HG03060 (cell line): ENCODE measurements around the gene DMAP1.

Experiments
- ATAC-seq: cut with Tn5 transposase; IDR thresholded peaks from one replicate; pipeline ENCODE4 v1.9.1; 2021; ENCODE audit warnings: low read depth, moderate number of reproducible peaks; ENCODE audit not compliant: unreplicated experiment

Gene DMAP1

DNA sequence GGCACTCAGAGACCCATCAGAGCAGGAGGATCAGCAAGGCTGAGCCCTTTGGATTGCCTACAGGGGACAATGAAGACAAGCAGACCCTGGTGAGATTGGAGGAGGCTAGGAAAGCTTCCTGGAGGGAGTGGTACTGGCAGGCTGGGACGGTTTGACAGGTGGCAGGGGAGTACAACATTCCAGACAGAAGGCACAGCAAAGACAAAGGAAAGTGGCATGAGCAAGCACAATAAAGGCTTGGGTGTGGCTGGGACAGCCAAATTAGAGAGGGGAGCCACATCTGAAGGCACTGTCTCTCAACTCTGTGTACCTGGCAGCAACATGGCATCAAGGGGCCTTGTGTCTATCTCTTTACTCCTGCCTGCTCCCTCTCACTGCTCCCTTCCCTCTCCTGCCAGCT is 38.2 kb downstream of the DMAP1 start:
- no peak for ATAC-seq

DNA sequence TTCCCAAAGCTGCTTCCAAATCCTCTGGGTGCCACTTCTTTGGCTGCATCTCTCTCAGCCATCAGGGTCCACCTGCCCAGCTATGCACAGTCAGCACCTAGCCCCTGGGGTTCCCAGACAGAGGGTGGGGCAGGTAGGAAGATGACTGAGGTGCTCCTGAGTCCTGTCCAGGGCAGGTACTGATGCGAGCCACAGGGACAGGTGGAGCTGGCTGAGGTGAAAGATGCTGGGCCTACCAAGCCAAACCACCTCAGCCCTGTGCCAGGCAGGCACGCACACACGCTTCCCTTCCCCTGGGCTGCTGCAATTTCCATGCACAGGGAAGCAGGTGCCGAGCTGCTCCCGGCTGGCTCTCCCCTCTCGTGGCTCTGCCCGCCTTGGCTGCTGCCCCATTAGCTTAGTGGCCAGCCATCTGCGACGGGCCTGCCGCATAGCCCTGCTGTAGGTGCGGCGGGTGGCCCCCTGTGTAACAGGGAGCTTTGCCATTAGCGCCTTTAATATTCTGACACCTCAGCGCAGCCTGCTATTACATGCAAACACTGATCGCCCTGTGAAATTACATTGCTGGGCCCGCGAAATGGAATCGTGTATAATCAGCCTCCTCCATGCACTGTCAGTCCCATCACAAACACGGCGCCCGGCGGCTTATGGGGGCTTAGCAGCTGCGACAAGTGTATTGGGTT is 38.9 kb downstream of the DMAP1 start:
- no peak for ATAC-seq

DNA sequence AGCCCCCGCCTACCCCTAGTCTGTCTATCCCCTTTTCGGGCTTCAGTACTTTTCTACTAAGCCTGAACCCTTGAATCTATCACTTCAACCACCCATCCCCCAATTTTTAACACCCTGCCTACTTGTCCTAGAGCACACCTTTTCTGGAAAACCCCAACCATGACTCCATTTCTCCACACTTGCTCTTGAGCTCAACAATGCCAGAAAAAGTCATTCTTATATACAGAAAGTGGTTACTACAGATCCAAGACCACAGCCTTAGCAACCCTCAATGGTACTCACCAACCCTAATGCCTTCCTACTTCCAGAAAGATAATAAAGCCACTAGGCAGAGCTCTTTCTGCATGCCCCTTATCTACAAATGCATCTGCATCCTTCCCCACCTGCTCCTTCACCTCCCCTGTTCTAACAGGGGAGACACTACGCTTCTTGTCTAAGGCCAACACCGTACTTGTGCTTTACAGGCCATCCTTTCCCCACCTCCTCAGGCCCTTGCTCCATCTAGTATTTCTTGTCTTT is 41.2 kb downstream of the DMAP1 start:
- no peak for ATAC-seq

DNA sequence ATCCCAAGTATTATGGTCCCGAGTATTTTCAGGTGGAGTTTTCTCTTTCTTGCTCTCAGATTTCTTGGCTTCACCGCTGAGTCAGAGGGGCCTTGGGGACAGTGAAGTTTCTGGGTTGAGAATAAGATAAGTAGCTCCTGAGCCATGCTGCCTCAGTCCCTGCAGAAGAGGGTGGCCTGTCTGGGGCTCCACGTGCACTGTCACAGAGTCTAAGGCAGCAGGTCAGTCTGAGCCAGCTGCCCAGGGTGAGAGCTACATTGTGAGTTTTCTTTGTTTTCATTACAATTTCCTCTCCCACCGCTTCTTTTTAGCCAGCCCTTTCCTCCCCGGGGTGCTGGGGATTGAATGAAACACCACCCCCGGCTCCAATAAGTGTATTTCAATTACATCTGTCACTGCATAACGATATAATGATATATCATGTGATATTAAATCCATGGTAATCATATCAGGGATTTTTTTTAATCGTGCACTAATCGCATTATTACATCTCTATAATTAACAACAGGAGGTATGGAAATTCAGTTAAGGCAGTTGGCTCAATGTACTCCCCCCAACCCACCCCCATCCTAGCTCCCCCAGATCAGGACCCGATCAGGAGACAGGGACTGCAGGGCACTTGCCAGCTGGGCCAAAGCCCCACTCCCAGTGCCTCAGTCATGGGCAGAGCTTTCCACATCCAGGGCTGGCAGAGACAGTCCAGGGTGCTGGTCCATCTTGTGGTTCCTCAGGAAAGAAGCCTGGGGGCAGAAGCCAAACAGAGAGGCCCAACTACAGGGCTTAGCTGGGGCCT is 43.7 kb downstream of the DMAP1 start:
- no peak for ATAC-seq

DNA sequence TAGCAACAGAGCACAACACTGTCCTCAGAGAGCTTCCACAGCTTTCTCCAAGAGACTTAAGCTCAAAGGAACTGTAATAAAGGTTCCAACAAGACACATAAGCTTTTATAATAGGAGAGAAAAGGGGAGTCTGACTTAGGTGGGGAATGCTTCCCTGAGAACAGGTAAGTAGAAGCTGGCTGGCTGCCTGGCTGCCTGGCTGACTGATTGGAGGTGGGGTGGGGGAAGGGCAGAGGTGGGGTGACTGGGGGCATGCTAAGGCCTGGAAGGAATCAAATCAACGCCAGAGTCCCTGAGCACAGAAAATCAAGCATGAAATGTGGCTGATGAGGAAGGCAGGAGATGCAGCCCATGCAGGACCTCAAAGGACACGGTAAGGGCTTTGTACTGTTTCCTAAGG is 45.8 kb downstream of the DMAP1 start:
- no peak for ATAC-seq

DNA sequence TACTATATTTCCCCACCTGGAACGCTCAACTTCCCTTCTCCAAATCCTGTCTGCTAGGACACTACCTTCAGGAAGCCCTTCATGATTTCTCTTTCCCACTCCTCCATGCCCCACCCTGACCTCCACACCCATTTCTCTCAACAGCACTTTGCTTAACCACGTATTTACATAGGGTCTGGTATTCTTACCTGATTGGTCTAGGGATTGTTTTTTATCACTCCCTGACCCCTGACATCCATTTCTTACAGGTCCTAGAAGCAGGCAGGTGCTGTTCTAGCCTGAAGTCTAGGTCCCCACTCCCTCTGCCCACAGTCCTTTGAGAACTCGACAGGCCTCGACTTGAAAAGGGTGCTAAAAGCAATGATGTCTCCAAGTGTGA is 47.5 kb downstream of the DMAP1 start:
- no peak for ATAC-seq

DNA sequence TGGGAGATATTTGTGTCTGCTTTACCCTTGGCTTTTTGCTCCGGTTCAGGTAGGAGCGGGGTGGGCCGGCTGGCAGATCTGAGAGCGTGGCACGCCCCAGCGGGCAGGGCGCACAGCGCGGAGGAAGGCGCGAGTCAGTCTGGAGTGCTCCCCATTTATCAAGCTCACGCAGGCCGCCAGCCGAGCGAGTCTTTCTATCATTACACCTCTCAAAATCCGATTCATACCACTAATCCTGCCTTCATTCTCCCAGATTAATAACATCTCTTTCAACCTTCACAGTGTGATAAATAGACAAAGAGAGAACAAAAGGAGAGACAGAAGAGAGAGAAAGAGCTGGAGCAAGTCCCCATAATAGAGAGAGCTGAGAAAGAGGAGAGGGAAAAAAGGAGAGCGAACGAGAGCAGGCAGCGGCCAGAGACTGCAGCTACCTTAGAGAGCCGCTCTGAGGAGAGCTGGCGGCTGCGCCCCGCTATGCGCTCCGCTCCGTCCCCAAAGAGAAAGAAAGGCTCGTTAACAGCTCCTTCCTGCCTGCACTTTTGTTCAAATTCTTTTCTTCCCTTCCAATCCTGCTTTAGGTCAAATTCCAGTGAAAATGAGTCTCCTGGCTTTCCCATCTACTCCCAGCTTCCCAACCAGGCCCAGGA is 48.0 kb downstream of the DMAP1 start:
- no peak for ATAC-seq

DNA sequence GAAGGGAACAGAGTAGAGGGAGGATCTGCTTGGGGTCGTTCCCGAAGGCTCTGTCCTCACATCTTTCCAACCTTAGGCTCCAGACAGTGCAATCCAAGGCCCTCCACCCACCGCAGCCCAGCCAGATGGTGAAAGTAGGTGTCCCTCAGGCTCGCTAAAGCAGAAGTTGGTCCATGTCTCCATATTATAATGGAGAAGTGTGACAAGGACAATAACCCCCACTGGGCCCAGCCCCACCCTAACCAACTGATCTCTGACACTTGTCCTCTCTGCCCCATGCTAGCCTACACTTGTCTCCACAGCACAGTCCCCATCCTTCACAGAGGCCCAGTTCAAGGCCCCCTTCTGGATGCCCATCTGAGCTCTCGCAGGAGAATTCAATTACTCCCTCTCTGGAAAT is 48.7 kb downstream of the DMAP1 start:
- no peak for ATAC-seq

DNA sequence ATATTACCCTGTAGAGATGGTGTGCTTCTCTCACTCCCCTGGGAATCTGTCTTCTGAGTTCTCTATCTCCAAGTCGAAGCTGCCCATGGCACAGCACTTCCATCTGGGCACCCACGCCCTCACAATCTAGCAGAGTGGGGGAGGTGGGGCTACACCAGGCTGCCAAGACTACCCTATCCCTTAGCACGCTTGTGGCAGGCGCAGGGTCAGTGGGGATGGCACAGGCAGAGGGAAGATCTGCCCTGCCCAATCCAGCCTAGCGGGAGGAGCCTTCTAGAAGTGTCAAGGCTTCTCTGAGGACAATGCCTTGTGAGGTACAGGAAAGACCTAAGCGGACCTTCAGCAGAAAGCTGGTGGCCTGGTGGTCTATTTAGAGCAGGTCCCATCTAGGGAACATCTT is 49.1 kb downstream of the DMAP1 start:
- ATAC-seq = no peak

DNA sequence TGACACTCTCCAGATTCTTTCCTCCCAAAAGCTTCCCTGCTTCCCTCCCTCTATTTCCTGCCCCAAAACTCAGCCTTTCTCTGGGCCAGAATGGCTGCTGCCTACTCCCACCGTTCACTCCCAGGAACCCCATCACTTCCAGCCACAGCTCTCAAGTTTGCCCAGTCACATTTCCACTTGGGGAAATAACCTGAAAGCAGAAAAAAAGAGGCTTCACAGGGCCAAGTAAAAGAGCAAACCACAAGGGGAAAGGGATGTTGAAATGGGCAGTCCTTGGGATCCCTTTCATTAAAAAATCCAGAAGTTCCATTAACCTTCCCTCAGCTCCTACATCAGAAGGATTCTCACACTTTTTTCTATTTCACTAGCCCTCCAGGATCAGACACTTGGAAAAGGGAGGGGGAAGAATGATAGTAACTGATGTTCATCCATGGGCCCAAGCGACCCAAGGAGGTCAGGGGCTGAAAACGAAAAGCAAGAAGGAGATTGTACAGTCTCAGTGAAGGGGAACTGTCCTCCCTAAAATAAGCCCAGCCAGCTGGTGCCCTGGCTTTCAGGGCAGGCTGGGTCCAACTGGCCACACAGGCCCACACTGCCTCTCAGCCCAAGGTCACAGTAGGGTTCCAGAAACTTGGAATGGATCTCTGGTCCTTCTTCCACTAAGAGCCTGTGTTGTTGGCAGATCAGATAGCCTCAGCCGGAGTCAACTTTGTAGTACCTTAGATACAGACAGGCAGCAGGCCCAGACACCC is 49.7 kb downstream of the DMAP1 start:
- ATAC-seq = no peak

DNA sequence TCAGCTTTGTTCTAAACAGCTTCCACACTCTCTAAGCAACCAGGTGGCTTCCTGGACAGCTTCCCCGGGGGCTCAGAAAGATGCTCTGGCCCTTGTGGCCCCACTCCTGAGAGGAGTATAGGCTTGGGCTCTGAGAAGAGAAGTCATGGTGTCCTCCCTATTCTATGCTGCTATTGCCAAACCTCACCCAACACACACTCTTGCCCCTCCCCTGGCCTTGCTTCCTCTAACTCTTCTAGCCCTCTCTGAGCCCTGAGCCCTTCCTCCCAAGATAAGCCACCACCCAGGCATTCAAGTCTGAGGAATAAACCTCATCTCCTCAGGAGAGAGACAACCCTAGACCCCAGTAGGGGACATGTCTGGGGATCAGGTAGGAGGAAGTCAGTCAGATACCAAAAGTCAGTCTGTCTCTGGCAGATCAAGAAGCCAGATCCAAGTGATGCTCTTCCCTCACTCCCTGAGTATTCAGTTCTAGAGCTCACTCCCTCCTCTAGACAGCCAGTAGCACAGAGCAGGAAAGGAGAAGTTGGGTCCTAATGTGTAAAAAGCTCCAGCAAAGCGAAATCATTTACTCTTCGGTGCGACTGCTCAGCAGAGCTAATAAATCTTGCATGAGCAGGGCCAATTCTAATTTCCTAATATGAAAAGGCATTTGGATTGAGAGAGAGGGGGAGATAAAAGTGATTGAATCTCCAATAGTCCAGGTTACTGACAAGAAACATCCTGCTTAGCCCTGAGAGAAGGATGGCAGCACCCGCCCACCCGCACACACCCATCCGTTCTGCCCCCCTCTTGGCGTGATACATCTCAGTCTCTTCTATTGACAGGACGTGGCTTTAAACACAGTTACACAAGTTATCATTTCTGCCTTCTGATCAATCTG is 50.5 kb downstream of the DMAP1 start:
- ATAC-seq = no peak

DNA sequence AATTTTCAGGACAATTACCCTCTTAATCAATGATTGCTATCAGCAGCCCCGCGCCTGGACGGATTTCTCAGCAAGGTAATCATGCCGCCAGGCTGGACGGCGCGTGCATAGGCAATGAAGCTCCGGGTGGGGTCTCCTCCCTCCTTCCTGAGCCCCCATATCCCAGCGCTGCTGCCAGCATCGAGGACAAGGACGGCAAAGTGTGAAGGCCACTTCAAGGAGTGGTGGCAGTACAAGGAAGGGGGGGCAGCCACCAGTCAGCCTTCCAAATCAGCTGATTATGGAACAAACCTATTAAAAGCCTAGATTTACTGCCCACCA is 51.1 kb downstream of the DMAP1 start:
- no peak for ATAC-seq

DNA sequence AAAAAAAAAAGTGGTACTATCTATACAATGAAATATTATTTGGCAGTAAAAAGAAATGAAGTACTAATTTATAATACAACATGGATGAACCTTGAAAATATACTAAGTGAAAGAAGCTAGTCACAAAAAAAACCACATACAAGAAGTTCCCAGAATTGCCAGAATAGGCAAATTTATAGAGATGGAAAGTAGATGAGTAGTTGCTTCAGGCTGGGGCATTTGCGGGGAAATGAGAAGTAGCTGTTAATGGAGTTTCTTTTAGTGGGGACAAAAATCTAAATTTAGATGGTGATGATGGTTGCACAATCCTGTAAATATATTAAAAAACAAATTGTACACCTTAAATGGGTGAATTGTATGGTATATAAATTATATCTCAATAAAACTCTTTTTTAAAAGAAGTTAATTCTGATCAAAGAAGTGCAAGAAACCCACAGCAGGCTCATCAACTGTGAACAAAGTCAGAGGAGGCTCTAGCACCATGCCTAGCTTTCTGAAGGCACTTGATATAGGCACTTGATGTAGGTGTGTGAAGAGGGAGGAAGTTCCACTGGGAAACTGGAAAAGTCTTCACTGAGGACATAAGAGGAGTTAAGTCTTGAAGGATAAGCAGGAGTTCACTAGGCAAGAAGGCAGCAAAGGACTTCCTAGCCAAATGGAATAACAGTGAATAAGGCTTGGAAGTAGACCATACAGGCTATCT is 52.5 kb downstream of the DMAP1 start:
- ATAC-seq = no peak

DNA sequence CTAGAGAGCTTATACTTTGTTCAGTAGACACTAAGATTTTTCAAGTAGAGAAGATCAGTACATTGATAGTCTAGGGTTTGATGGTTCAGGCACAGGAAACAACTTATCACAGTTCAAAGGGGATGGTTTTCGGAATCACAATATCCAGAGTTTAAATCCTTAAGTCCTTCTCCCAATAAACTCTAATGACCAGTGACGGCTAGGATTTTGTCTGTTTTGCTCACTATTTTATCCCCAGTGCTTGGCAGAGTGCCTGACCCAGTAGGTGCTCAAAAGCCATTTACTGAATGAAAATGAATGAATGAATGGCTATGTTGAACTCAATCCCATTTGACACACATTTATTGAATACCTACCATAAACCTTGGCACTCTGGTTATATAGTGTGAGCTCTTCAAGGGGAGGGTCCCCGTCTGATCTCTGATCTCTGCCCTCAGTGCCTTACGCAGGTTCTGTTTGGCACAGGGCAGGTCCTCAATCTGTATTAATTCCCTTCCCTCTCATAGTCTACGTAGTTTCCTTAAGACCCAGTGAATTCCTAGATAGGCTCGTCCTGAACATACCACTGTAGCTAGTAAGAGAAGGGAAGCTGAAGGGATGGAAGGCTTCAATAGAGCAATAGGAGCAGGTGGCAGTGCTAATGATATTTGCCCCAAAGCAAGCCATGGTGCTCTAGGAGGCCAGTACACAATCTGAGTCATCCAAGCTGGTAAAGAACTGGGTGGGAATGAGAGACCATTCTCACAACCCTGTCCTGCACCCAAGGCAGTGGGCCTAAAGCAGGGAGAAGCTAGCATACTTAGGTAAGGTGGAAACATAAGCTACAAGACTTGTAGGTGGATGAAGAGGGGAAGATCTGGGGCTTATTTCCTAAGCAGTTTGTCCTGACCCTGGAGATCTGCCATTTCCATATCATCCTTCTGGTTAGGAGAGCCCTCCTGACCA is 53.4 kb downstream of the DMAP1 start:
- no peak for ATAC-seq

DNA sequence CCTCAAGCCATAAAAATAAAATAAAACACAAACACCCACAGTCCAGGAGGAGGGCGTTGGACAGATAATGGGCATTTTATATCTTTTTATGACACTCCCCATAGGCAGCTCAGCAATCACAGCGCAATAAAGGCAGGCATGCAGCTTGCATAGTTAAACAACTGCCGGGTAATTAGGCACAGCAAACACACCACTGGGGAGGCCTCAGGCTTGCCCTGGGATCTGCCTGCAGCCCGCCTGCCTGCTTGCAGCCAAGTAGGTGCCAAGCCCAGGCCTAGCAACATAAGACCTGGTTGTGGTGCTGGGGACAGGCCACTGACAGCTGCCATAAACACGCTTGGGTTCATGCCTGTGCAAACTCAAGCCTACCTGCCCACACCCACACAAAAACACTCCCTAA is 54.2 kb downstream of the DMAP1 start:
- ATAC-seq = no peak

DNA sequence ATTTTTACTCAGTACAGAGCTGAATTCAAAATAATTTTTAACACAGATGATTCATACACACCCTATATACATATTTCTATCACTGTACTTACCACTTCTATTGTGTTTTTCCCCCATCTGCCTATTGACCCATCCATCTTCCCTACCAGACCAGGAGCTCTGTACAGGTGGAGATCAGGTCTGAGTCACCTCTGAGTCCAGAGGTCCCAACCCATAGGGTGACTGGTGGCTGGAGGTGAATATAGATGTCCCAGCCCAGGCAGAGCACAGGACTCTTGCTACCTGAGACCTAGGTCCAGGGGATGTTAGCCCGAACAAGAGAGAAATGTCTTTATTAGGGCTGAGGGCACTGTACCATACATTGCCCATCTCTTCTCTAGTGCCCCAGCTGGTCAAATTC is 54.8 kb downstream of the DMAP1 start:
- ATAC-seq = no peak
